MG63 (cell line): ENCODE measurements around the gene AMPD3. TPM values are rescaled to one million over a fixed set of nuclear protein-coding genes. Genes with fewer than 3 reads are reported as not detected.

ENCODE experiments used
- DNase-seq: peaks from one replicate; pipeline ENCODE4 v3.0.0-alpha.2; 2020
- H3K27me3 ChIP-seq: fragments of 250-450 bp; sonication (Bioruptor Pico); 2 replicates; pipeline ENCODE4 v1.5.1; 2020; ENCODE audit warnings: mild to moderate bottlenecking, moderate library complexity
- H3K36me3 ChIP-seq: fragments of 250-450 bp; sonication (Bioruptor Pico); 2 replicates; pipeline ENCODE4 v1.5.1; 2020; ENCODE audit warnings: mild to moderate bottlenecking, moderate library complexity
- H3K4me3 ChIP-seq: fragments of 250-450 bp; sonication (Bioruptor Pico); 2 replicates; pipeline ENCODE4 v1.5.1; 2020; ENCODE audit warnings: mild to moderate bottlenecking, moderate library complexity
- H3K9me3 ChIP-seq: fragments of 250-450 bp; sonication (Bioruptor Pico); 2 replicates; pipeline ENCODE4 v1.5.1; 2020; ENCODE audit warnings: mild to moderate bottlenecking, moderate library complexity
- total RNA-seq: library from RNA; depleted of rRNA; stranded (reverse); fragments of >200 nt; shearing (Covaris generic); gene quantifications from 2 replicates; pipeline ENCODE4 v1.2.3, GENCODE V29; 2014; ENCODE audit warnings: low replicate concordance; rRNA removed

The AMPD3 gene
- total RNA-seq, 1 experiment from 2014 or later = 1.6 TPM

DNA sequence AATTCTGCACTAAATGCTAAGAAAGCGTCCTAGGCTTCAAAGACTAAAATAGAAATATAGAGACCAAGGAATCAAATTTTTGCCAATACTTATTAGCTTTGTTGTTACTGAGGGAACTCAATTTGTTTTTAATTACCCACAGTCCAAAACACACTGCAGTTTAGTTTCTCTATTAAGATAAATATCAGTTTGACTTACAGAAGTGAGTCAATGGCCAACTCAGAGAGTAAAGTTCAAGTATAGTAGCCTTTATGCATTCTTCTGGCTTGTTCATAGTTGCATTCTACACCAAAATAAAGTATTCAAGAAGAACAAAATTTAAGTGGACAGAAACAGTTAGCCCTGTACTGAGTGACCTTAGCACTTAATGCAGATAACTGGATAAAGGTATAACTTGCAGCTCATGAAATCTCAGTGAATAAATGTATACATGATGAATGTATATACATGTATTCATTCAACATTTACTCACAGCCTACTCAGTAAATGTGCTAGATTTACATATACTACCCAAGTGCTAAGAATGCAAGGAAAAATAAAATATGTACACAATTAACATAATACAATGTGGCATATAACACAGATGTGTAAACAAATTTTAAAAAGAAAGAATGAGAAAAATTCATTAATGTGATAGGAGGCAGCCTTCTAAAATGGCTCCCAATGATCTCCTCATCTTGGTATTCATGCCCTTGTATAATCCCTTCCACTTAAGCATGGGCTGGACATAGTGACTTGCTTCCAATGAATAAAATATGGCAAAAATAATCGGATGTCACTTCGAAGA, 95.6 kb downstream of the AMPD3 start:
- Histone ChIP-seq H3K27me3 (no peaks in the 10 kb centered on the region), H3K9me3 (peaks cover 8% of the 10 kb centered on the region; the same call in 1 of the 2 replicates), H3K4me3 (no peak overlapping the region), H3K36me3 (no peaks in the 10 kb centered on the region)
- DNase-seq = no peak

- no peak for DNase-seq
- Histone ChIP-seq H3K27me3 (no peaks in the 10 kb centered on the region), H3K9me3 (peaks cover 8% of the 10 kb centered on the region; the same call in 1 of the 2 replicates), H3K4me3 (no peak overlapping the region), H3K36me3 (no peaks in the 10 kb centered on the region)
These were observed 96.2 kb downstream of the AMPD3 start for GRCh38 chr11:10551290-10551592.

DNA sequence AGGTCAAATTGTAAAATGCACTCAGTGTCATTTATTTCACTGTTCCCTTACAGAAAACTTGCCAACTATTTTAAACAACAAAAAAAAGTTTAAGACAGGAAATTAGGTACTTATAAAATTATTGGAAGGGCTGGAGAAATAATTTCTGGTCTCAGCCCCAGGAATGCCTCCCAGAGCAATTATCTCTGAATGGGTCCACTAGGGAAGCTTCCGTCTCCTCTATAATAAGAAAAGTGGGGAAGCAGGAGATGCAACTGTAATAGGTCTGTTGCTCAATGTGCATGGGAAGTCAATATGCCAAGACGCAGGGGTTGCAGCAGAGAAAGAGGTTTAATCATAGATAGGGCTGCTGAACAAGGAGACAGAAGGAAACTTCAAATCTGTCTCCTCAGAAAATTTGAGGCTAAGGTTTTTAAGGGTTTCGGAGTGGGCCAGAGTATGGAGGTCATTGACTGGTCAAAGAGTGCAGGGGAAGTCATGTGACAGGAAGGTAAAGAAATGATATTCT, 96.8 kb downstream of the AMPD3 start:
- Histone ChIP-seq H3K4me3 (no peak overlapping the region), H3K36me3 (no peaks in the 10 kb centered on the region), H3K27me3 (no peaks in the 10 kb centered on the region), H3K9me3 (peaks cover 8% of the 10 kb centered on the region; the same call in 1 of the 2 replicates)
- no peak for DNase-seq

GRCh38 chr11:10556590-10556989, 101.5 kb downstream of the AMPD3 start:
- Histone ChIP-seq H3K27me3 (no peaks in the 10 kb centered on the region), H3K4me3 (no peak overlapping the region), H3K9me3 (peaks cover 6% of the 10 kb centered on the region; the same call in 1 of the 2 replicates), H3K36me3 (no peaks in the 10 kb centered on the region)
- no peak for DNase-seq

Other genes starting within 250 kb of the AMPD3 start
- 16.7 and 23.2 TPM in 2 replicates for gene SBF2, start 161.0 kb upstream of the AMPD3 start, total RNA-seq
- 95.6 and 135 TPM in 2 replicates for gene ADM, start 150.2 kb upstream of the AMPD3 start, total RNA-seq
- gene RNF141, start 85.9 kb downstream of the AMPD3 start, total RNA-seq = 14.7 and 19.2 TPM in 2 replicates
- not detected in 2 replicates for gene LYVE1, start 113.4 kb downstream of the AMPD3 start, total RNA-seq
- not detected in 2 replicates for gene IRAG1, start 238.5 kb downstream of the AMPD3 start, total RNA-seq